ENCODE measurements around the gene AASDH. TPM values are rescaled to one million over a fixed set of nuclear protein-coding genes. Genes with fewer than 3 reads are reported as not detected.

Gene AASDH
- total and polyA plus RNA-seq, 2 of the 13 experiments (the other 11 are each of a cell fraction or from before 2014, with no cell fraction given), result 12.6 to 14.1 TPM

- TF ChIP-seq, protein P1, sequence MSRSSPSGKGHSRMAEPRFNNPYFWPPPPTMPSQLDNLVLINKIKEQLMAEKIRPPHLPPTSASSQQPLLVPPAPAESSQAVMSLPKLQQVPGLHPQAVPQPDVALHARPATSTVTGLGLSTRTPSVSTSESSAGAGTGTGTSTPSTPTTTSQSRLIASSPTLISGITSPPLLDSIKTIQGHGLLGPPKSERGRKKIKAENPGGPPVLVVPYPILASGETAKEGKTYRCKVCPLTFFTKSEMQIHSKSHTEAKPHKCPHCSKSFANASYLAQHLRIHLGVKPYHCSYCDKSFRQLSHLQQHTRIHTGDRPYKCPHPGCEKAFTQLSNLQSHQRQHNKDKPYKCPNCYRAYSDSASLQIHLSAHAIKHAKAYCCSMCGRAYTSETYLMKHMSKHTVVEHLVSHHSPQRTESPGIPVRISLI (CRISPR knock-in tag; IDR thresholded peaks at IDR 0.05; ENCODE audit: borderline replicate concordance), result peak; percentile 54; the same call in 1 of the 2 replicates
- peak; percentile 74 for TF ChIP-seq ZNF430 (CRISPR knock-in tag; IDR thresholded peaks at IDR 0.05)
- no peak for TF ChIP-seq NFE2 (CRISPR knock-in tag; IDR thresholded peaks at IDR 0.05)
- 0 out of 2 replicates have a peak, but pooled peaks have one; percentile 47 for TF ChIP-seq ZBTB49 (CRISPR knock-in tag; IDR thresholded peaks at IDR 0.05; ENCODE audit: borderline replicate concordance)
- TF ChIP-seq RARA (CRISPR knock-in tag; IDR thresholded peaks at IDR 0.05), result peak; percentile 53
- peak; percentile 94 for TF ChIP-seq KMT2A (CRISPR knock-in tag; IDR thresholded peaks at IDR 0.05)
- peak; percentile 71 for TF ChIP-seq HOXA5 (CRISPR knock-in tag; IDR thresholded peaks at IDR 0.05)
- TF ChIP-seq, protein P2, sequence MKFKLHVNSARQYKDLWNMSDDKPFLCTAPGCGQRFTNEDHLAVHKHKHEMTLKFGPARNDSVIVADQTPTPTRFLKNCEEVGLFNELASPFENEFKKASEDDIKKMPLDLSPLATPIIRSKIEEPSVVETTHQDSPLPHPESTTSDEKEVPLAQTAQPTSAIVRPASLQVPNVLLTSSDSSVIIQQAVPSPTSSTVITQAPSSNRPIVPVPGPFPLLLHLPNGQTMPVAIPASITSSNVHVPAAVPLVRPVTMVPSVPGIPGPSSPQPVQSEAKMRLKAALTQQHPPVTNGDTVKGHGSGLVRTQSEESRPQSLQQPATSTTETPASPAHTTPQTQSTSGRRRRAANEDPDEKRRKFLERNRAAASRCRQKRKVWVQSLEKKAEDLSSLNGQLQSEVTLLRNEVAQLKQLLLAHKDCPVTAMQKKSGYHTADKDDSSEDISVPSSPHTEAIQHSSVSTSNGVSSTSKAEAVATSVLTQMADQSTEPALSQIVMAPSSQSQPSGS (CRISPR knock-in tag; IDR thresholded peaks at IDR 0.05), result peak; percentile 78
- TF ChIP-seq, protein P3, sequence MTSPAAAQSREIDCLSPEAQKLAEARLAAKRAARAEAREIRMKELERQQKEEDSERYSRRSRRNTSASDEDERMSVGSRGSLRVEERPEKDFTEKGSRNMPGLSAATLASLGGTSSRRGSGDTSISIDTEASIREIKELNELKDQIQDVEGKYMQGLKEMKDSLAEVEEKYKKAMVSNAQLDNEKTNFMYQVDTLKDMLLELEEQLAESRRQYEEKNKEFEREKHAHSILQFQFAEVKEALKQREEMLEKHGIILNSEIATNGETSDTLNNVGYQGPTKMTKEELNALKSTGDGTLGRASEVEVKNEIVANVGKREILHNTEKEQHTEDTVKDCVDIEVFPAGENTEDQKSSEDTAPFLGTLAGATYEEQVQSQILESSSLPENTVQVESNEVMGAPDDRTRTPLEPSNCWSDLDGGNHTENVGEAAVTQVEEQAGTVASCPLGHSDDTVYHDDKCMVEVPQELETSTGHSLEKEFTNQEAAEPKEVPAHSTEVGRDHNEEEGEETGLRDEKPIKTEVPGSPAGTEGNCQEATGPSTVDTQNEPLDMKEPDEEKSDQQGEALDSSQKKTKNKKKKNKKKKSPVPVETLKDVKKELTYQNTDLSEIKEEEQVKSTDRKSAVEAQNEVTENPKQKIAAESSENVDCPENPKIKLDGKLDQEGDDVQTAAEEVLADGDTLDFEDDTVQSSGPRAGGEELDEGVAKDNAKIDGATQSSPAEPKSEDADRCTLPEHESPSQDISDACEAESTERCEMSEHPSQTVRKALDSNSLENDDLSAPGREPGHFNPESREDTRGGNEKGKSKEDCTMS (CRISPR knock-in tag; conservative IDR thresholded peaks at IDR 0.05), result no peak
- TF ChIP-seq SP4 (CRISPR knock-in tag; IDR thresholded peaks at IDR 0.05), result peak; percentile 67
- TF ChIP-seq KLF9 (CRISPR knock-in tag; IDR thresholded peaks at IDR 0.05; ENCODE audit: low read depth), result no peak
- no peak for TF ChIP-seq GPBP1L1 (CRISPR knock-in tag; IDR thresholded peaks at IDR 0.05)
- TF ChIP-seq, protein P4, sequence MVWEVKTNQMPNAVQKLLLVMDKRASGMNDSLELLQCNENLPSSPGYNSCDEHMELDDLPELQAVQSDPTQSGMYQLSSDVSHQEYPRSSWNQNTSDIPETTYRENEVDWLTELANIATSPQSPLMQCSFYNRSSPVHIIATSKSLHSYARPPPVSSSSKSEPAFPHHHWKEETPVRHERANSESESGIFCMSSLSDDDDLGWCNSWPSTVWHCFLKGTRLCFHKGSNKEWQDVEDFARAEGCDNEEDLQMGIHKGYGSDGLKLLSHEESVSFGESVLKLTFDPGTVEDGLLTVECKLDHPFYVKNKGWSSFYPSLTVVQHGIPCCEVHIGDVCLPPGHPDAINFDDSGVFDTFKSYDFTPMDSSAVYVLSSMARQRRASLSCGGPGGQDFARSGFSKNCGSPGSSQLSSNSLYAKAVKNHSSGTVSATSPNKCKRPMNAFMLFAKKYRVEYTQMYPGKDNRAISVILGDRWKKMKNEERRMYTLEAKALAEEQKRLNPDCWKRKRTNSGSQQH (CRISPR knock-in tag; IDR thresholded peaks at IDR 0.05; ENCODE audit: low read depth), result peak; percentile 73
- TF ChIP-seq, protein P5, sequence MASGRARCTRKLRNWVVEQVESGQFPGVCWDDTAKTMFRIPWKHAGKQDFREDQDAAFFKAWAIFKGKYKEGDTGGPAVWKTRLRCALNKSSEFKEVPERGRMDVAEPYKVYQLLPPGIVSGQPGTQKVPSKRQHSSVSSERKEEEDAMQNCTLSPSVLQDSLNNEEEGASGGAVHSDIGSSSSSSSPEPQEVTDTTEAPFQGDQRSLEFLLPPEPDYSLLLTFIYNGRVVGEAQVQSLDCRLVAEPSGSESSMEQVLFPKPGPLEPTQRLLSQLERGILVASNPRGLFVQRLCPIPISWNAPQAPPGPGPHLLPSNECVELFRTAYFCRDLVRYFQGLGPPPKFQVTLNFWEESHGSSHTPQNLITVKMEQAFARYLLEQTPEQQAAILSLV (CRISPR knock-in tag; IDR thresholded peaks at IDR 0.05; ENCODE audit: borderline replicate concordance), result peak; percentile 67; the same call in 1 of the 2 replicates
- TF ChIP-seq FOXA3 (CRISPR knock-in tag; IDR thresholded peaks at IDR 0.05), result peak; percentile 81
- TF ChIP-seq ZNF251 (CRISPR knock-in tag; IDR thresholded peaks at IDR 0.05), result peak; percentile 89; the same call in 1 of the 2 replicates
Measured at GRCh38 chr4:56387023-56388001, at the start of gene AASDH (continued).

Measured in HepG2 (cell line).